ENCODE results near the gene DNAJC24. TPM values are rescaled to one million over a fixed set of nuclear protein-coding genes. Genes with fewer than 3 reads are reported as not detected.

DNAJC24 gene
- total and polyA plus RNA-seq, 8 donors, result 2.7 to 30.7 (median 6.3) TPM

- Histone ChIP-seq H3K36me3 (peaks cover 0 to 5% (median 0%) of the 10 kb centered on the region in 4 donors), H3K4me3 (no peak overlapping the region), H3K4me1 (peaks cover 0 to 13% (median 4%) of the 10 kb centered on the region in 4 donors), H3K9me3 (no peaks in the 10 kb centered on the region), H3K27ac (no peak overlapping the region), H3K27me3 (no peaks in the 10 kb centered on the region)
- DNase-seq, result no peak
- intact Hi-C loops (cut with DNase I; ENCODE audit: low total_unique reads), result no loop called here
- TF ChIP-seq EP300 (IDR thresholded peaks at IDR 0.05) (no peak), POLR2A (IDR thresholded peaks at IDR 0.05) (no peak), POLR2AphosphoS5 (IDR thresholded peaks at IDR 0.05) (no peak)
- TF ChIP-seq, protein P1, sequence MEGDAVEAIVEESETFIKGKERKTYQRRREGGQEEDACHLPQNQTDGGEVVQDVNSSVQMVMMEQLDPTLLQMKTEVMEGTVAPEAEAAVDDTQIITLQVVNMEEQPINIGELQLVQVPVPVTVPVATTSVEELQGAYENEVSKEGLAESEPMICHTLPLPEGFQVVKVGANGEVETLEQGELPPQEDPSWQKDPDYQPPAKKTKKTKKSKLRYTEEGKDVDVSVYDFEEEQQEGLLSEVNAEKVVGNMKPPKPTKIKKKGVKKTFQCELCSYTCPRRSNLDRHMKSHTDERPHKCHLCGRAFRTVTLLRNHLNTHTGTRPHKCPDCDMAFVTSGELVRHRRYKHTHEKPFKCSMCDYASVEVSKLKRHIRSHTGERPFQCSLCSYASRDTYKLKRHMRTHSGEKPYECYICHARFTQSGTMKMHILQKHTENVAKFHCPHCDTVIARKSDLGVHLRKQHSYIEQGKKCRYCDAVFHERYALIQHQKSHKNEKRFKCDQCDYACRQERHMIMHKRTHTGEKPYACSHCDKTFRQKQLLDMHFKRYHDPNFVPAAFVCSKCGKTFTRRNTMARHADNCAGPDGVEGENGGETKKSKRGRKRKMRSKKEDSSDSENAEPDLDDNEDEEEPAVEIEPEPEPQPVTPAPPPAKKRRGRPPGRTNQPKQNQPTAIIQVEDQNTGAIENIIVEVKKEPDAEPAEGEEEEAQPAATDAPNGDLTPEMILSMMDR (IDR thresholded peaks at IDR 0.05), result no peak
Measured at GRCh38 chr11:31404614-31405013, 35.0 kb downstream of the DNAJC24 start.

DNA sequence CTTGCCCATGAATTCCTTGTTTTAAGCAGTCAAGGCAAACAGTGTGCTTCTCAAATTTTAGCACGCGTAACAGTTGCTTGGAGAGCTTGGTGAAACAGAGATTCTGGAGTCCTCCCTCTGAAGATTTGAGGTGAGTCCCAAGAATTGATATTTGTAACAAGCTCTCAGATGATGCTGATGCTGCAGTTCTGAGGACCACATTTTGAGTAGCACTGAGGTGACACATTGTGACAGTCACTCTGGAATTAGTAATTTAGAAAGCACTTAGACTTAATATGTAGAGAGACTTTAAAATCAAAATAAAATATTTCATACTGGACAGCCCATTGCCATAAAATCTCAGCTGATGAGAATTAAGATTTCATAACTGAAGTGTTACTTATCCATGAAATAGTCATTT, 38.5 kb downstream of the DNAJC24 start:
- Histone ChIP-seq H3K4me1 (peaks cover 0 to 11% (median 4%) of the 10 kb centered on the region in 4 donors), H3K36me3 (no peaks in the 10 kb centered on the region), H3K4me3 (no peak overlapping the region), H3K27me3 (no peaks in the 10 kb centered on the region), H3K9me3 (no peaks in the 10 kb centered on the region), H3K27ac (no peak overlapping the region)
- DNase-seq, result no peak
- TF ChIP-seq POLR2AphosphoS5 (IDR thresholded peaks at IDR 0.05), result no peak
- WGBS, 5 donors, result 95 to 99% (median 98%) methylated on average over 2 of the region's 2 CpGs
- intact Hi-C loops (cut with DNase I; ENCODE audit: low total_unique reads), result no loop called here

DNA sequence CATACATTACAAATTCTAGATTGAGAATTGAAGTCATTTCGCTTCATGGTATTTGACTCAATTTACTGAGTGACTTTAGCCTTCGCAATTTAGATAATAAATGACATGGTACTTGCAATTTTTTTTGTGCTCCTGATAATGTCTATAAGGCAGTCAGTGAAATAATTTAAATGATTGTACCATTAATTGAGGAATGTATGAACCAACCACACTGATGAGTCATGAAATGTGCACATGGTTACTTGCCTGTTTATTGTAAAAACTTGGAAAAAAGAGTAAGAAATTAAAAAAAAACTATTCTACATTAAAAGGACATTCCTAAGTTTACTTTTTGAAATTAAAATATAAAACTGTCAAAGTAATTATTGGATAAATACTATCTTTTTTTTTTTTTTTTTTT, 43.3 kb downstream of the DNAJC24 start:
- WGBS, 5 donors, result 92 to 100% (median 97%) methylated on average over 2 of the region's 2 CpGs
- no peaks in the 10 kb centered on the region for H3K27me3 ChIP-seq
- intact Hi-C loops (cut with DNase I; ENCODE audit: low total_unique reads), result no loop called here
- H3K4me1 ChIP-seq, result no peaks in the 10 kb centered on the region
- DNase-seq, result no peak
- H3K27ac ChIP-seq, result no peak overlapping the region
- no peaks in the 10 kb centered on the region for H3K9me3 ChIP-seq
- TF ChIP-seq POLR2A (IDR thresholded peaks at IDR 0.05), result no peak
- TF ChIP-seq EP300 (IDR thresholded peaks at IDR 0.05), result no peak
- no peak for TF ChIP-seq POLR2AphosphoS5 (IDR thresholded peaks at IDR 0.05)
- TF ChIP-seq, protein P1 (IDR thresholded peaks at IDR 0.05), result no peak
- H3K36me3 ChIP-seq, result peaks cover 0 to 11% (median 0%) of the 10 kb centered on the region in 4 donors
- no peak overlapping the region for H3K4me3 ChIP-seq

DNA sequence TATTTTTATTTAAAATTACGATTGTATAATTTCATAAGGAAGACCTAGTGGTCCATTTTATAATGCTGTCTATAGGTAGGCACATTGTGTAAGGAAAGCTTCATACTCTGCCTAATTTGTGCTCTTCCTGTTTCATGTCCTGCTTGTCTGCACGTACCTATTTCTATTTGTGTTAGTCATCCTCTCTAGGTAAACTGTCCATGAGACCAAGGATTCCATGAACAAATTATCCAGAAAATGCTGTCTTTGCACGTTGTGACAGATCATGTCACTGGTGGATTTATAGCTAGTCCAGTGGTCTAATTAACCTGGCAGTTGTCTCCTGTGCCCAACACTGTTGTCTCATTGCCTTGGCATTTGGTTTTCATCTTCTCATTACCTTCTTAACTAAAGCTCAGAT, 44.7 kb downstream of the DNAJC24 start:
- no peak overlapping the region for H3K4me3 ChIP-seq
- TF ChIP-seq POLR2A (IDR thresholded peaks at IDR 0.05) (no peak), POLR2AphosphoS5 (IDR thresholded peaks at IDR 0.05) (no peak)
- H3K27ac ChIP-seq, result no peak overlapping the region
- H3K27me3 ChIP-seq, result no peaks in the 10 kb centered on the region
- WGBS, 5 donors, result 86 to 90% (median 88%) methylated on average over 3 of the region's 3 CpGs
- no peaks in the 10 kb centered on the region for H3K9me3 ChIP-seq
- no peaks in the 10 kb centered on the region for H3K4me1 ChIP-seq
- intact Hi-C loops (cut with DNase I; ENCODE audit: low total_unique reads), result no loop called here
- DNase-seq, result no peak
- peaks cover 0 to 11% (median 0%) of the 10 kb centered on the region in 4 donors for H3K36me3 ChIP-seq

DNA sequence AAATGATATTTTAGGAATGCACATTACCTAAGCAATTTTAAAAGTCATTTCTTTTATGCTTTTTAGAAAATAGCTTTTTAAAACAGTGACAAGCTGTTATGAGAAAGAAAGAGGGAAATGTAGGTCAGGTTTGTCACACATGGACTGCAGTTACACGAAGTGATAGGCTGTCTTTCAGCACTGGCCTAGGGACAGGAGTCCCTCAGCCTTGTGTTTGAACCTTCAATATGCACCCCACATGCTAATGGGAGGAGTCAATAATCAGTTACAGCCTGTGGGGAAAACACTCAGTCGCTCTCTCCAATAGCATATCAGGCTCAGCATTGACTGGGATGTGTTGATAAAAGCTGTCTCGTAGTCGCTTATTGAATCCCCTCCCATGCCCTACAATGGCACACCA, 45.8 kb downstream of the DNAJC24 start:
- Histone ChIP-seq H3K9me3 (no peaks in the 10 kb centered on the region), H3K36me3 (peaks cover 0 to 11% (median 0%) of the 10 kb centered on the region in 4 donors), H3K27ac (no peak overlapping the region), H3K4me3 (no peak overlapping the region), H3K4me1 (no peaks in the 10 kb centered on the region), H3K27me3 (no peaks in the 10 kb centered on the region)
- 79 to 86% (median 82%) methylated on average over 4 of the region's 4 CpGs for WGBS, 5 donors
- no peak for DNase-seq
- TF ChIP-seq, protein P1 (IDR thresholded peaks at IDR 0.05), result no peak
- TF ChIP-seq EP300 (IDR thresholded peaks at IDR 0.05) (no peak), POLR2A (IDR thresholded peaks at IDR 0.05) (no peak), POLR2AphosphoS5 (IDR thresholded peaks at IDR 0.05) (no peak)
- intact Hi-C loops (cut with DNase I; ENCODE audit: low total_unique reads), result no loop called here
